Activated CD4-positive, alpha-beta T cell treated with anti-CD3 and anti-CD28 coated beads, Interleukin-2, amount 10 ng/mL, durations not matched to agents 24 days and 14 days (primary cell): Measurements from ENCODE around the gene PRR36. TPM values are rescaled to one million over a fixed set of nuclear protein-coding genes. Genes with fewer than 3 reads are reported as not detected.
A peak's percentile ranks its signal among the peaks of the same experiment; 100 is the strongest.
"Not testable (repeated sequence)": the region's sequence is repeated elsewhere in the genome, so short reads cannot be mapped to it uniquely, and the experiment has no call there.

ENCODE experiments used
- DNase-seq: peaks from one replicate; pipeline ENCODE4 v3.0.0; 2022
- H3K27ac Mint-ChIP-seq: one replicate; pipeline ENCODE4 v1.8.0; 2022; ENCODE audit warnings: mild to moderate bottlenecking, mixed read lengths
- H3K27me3 Mint-ChIP-seq: one replicate; pipeline ENCODE4 v1.8.0; 2022; ENCODE audit warnings: mixed read lengths
- H3K36me3 Mint-ChIP-seq: one replicate; pipeline ENCODE4 v1.8.0; 2022; ENCODE audit warnings: low read depth, mild to moderate bottlenecking, mixed read lengths
- H3K4me1 Mint-ChIP-seq: one replicate; pipeline ENCODE4 v1.8.0; 2021; ENCODE audit warnings: mixed read lengths
- H3K4me3 Mint-ChIP-seq: one replicate; pipeline ENCODE4 v1.8.0; 2022; ENCODE audit warnings: mild to moderate bottlenecking, moderate library complexity, mixed read lengths
- H3K9me3 Mint-ChIP-seq: one replicate; pipeline ENCODE4 v1.8.0; 2021; ENCODE audit warnings: mixed read lengths
- intact Hi-C: fragments of 100-400 bp; cut with micrococcal nuclease; formaldehyde crosslinking; loops from one replicate; pipeline ENCODE4 v1.15.1; 2023
- total RNA-seq: library from RNA; stranded (reverse); gene quantifications from 2 replicates; pipeline ENCODE4 v1.2.3, GENCODE V29; 2022

The PRR36 gene
- total RNA-seq, 1 donor from 2014 or later = 0.21 TPM

DNA sequence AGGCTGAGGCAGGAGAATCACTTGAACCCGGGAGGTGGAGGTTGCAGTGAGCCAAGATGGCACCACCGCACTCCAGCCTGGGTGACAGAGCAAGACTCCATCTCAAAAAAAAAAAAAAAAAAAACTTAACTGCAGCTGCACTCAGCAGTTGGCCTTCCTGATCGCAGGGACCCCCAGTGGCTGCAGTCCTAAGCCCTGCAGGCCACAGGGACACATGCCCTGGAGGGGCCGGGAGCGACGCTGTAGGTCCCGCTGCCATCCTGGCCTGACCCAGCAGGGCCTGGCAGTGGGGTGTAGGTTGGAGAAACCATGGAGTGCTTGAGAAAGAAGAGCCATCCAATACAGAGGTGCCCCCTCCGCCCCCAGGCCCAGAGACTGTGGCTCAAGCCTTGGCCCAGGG is 15.1 kb downstream of the PRR36 start:
- intact Hi-C loops, H3K4me3 Mint-ChIP-seq, H3K4me1 Mint-ChIP-seq, DNase-seq, H3K9me3 Mint-ChIP-seq, H3K36me3 Mint-ChIP-seq, H3K27ac Mint-ChIP-seq: not testable (repeated sequence)
- H3K27me3 Mint-ChIP-seq = peaks cover 13% of the 10 kb centered on the region

DNA sequence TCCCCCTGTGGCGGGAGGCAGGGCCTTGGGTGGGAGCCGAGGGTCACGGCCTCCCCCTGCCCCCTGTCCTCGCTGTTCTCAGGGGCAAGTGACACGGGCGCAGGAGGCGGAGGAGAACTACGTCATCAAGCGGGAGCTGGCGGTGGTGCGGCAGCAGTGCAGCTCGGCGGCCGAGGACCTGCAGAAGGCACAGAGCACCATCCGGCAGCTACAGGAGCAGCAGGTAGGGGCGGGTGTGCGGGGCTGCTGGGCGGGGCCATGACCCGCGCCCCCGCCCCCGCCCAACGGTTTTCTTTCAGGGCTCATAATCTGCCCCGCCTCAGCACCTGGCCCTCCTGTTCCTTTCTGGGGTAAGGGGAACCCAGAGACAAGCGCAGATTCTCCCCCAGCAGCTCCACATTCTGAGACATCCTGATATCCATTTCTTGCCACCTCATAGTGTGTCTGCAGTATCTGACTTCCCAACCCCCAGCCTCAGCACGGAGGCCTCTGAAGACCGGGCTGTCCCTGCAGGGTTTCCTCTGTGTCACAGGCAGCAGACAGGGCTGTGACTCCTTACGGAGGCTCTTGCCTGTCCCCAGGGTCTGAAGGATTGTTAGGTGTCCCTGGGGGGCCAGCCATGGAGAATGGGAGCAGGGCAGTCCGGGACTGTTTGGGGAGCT is 15.9 kb downstream of the PRR36 start:
- H3K27me3 Mint-ChIP-seq = peaks cover 9% of the 10 kb centered on the region
- H3K4me1 Mint-ChIP-seq = peaks cover 2% of the 10 kb centered on the region
- no peaks in the 10 kb centered on the region for H3K9me3 Mint-ChIP-seq
- no peak overlapping the region for H3K4me3 Mint-ChIP-seq
- peak; percentile 60 for DNase-seq
- no peaks in the 10 kb centered on the region for H3K36me3 Mint-ChIP-seq
- H3K27ac Mint-ChIP-seq = no peak overlapping the region
- intact Hi-C loops = no loop called here

DNA sequence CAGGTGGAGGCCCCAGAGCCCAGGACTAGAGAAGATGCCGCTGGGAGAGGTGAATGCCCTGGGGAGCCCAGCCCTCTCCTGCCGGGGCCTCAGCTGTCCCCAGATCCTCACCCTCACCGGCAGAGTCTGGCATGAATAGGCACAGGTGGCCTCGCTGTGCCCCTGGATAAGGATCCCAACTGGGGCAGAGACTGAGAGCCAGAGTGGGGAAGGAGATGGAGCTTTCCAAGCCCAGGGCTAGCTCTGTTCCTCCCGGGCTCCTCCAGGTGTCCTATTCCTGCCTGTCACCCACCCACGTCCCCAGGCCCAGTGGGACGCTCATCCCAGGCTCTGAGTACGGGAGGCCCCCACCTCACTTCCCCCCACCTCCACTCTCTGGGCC is 16.5 kb downstream of the PRR36 start:
- Mint-ChIP-seq H3K36me3 (no peaks in the 10 kb centered on the region), H3K4me1 (peaks cover 5% of the 10 kb centered on the region), H3K9me3 (no peaks in the 10 kb centered on the region), H3K27me3 (peaks cover 9% of the 10 kb centered on the region), H3K27ac (no peak overlapping the region), H3K4me3 (no peak overlapping the region)
- intact Hi-C loops = no loop called here
- DNase-seq = no peak

DNA sequence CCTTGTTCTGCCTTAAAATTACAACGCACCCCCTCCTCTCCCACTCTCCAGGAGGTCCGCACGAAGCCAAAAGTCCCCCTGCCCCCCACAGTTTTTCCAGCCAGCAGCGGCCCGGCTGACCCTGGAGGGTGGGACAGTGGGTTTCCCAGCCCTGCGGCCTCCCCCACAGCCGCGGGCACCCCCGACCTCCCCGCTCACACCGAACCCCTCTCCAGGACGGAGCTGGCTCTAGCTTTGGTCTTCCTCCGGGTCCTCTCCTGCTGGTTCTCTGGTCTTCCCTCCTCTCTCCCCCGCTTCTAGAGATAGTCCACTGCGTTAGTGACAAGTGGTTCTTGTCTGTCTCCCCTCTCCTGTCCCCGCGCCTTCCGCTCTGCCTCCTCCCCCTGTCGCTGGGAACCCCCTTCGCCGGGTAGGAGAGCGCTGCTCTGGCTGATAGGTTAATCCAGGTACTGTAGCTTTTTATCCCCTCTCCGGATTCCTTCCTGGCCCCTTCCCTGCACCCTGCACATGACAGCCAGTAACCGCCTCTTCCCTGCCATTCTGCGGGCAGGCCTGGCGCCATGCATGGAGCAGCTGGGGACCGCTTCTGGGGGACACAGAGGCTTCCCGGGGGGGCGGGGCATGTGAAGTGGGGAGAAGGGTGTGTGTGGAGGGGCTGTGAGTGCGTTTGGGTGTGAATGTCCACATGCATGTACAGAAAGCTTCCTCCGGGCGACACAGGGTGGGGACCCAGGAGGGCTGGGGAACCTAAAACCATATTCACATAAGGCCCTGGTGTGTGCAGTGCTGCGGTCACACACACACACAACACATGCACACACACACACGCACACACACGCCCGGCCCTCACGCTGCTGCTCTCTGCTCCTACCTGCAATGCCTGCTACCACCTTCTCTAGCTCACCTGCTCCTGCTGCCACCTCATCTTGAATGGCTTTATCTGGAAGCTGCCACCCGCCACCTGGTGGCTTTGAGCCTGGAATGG is 17.2 kb downstream of the PRR36 start:
- intact Hi-C loops = no loop called here
- DNase-seq = no peak
- no peak overlapping the region for H3K27ac Mint-ChIP-seq
- peaks cover 5% of the 10 kb centered on the region for H3K4me1 Mint-ChIP-seq
- H3K4me3 Mint-ChIP-seq = no peak overlapping the region
- H3K36me3 Mint-ChIP-seq = no peaks in the 10 kb centered on the region
- peaks cover 9% of the 10 kb centered on the region for H3K27me3 Mint-ChIP-seq
- H3K9me3 Mint-ChIP-seq = no peaks in the 10 kb centered on the region

DNA sequence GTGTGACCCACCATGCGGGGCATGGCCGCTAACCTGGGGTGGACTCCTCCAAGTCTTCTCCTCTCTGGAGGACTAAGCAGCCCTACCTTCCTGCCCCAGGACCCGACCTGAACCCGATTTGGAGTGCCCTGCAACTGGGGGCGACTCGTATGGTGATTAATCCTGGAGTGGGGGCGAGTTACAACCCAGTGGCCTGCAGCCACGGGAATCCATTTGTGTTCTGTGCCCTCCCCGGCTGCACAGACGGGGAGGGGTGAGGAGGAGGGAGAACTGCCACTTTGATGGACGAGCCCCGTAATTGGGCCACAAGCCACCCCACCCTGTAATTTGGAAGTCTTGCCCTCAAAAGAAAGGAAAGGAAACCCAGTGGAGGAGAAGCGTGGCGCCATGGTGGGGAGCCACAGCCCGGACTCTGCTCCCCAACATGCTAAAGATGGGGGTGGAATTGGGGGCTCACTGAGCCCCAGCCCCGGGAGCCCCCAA is 18.0 kb downstream of the PRR36 start:
- Mint-ChIP-seq H3K27ac (no peak overlapping the region), H3K9me3 (no peaks in the 10 kb centered on the region), H3K36me3 (no peaks in the 10 kb centered on the region), H3K4me3 (no peak overlapping the region), H3K4me1 (peaks cover 5% of the 10 kb centered on the region), H3K27me3 (peaks cover 5% of the 10 kb centered on the region)
- intact Hi-C loops = no loop called here
- no peak for DNase-seq

DNA sequence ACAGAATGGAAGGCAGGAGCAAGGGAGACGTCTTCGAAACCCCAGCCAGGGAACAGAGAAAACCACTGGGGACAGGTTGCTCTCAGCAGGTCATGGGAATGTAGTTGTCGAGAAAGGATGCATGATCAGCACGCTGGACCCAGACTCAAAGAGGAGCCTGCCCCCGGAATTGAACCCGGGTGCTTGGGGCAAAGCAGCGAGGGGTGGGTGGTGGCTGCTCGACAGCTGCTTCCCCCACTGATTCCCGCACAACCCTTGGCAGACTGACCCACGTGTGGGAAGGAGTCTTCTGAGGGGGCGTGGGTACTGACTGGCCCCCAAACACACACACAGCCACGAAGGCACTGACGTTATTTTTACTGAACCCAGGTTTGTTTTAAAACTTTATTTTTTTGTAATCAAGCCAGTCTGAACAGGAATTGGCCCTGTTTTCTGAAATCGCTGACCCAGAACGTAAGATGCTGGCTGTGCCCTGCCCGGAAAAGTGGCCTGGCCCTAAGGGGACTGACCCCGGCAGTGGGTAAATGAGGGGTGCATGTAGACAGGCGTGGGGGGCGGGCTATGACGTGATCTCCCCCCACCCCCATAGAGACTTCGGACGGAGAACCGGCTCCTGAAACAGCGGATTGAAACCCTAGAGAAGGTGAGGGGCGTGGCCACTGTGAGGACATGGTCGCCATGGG is 18.6 kb downstream of the PRR36 start:
- H3K27me3 Mint-ChIP-seq = peaks cover 2% of the 10 kb centered on the region
- H3K36me3 Mint-ChIP-seq = no peaks in the 10 kb centered on the region
- no peaks in the 10 kb centered on the region for H3K9me3 Mint-ChIP-seq
- intact Hi-C loops = no loop called here
- H3K27ac Mint-ChIP-seq = no peak overlapping the region
- peaks cover 5% of the 10 kb centered on the region for H3K4me1 Mint-ChIP-seq
- H3K4me3 Mint-ChIP-seq = no peak overlapping the region
- no peak for DNase-seq

DNA sequence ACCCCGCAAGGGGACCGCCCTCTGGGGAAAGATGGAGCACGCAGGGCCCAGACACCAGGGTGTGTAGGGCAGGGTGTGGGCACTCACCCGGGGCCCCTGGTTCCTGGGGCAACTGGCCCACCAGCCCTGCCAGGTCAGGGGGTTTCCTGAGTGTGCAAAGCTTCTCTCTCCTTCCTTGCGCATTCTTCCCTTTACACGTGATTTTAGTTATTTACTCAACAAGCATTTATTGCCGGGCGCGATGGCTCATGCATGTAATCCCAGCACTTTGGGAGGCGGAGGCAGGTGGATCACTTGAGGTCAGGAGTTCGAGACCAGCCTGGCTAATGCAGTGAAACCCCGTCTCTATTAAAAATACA is 20.4 kb downstream of the PRR36 start:
- Mint-ChIP-seq H3K4me3 (no peak overlapping the region), H3K9me3 (no peaks in the 10 kb centered on the region), H3K27ac (no peak overlapping the region), H3K36me3 (no peaks in the 10 kb centered on the region), H3K27me3 (no peaks in the 10 kb centered on the region), H3K4me1 (peaks cover 5% of the 10 kb centered on the region)
- intact Hi-C loops = loop anchor here (1.0 kb wide), 1 partner anchor 68 kb away; no protein-coding TSS in a partner anchor
- DNase-seq = no peak

DNA sequence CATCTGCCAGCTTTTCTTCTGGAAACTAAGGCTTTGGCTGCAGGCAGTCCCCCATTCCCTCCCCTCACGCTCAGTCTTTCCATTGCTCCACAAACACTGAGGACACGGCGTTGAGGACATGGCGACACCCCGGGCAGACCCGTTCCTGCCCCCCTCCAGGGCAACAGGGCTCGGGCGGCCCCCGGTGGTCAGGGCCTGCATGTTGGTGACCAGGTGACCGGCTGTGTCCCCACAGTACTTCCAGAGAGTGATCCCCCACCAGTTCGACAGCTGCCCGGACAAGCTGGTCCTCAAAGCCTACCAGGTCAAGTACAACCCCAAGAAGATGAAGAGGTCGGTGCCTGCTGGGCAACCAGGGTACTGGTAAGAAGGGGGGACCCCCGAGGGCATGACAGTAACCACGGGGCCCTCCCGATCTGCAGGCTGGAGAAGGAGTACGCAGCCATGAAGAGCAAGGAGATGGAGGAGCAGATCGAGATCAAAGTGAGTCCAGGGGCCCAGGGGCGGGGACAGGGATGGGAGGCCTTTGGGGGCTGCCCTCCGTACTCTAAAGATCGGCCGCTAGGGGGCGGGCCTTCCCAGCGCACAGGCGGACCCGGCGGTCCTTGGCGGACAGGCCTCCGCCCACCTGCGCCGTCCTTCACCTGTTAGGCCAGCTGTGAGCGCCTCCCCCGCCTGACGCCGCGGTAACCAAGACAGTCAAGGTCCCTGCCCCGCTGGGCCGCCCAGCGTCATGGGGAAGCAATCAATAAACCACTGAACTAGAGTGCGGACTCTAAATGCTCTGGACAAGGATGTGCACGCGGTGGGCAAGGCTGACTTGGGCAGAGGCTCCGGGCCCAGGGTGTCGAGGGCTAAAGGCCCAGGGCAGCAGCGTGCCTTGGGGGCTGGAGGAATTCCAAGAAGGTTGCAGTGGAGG is 21.1 kb downstream of the PRR36 start:
- Mint-ChIP-seq H3K4me3 (no peak overlapping the region), H3K27ac (no peak overlapping the region), H3K4me1 (peaks cover 5% of the 10 kb centered on the region), H3K36me3 (no peaks in the 10 kb centered on the region), H3K9me3 (no peaks in the 10 kb centered on the region), H3K27me3 (no peaks in the 10 kb centered on the region)
- peak; percentile 91 for DNase-seq
- intact Hi-C loops = loop anchor here (1.0 kb wide), 1 partner anchor 68 kb away; no protein-coding TSS in a partner anchor

DNA sequence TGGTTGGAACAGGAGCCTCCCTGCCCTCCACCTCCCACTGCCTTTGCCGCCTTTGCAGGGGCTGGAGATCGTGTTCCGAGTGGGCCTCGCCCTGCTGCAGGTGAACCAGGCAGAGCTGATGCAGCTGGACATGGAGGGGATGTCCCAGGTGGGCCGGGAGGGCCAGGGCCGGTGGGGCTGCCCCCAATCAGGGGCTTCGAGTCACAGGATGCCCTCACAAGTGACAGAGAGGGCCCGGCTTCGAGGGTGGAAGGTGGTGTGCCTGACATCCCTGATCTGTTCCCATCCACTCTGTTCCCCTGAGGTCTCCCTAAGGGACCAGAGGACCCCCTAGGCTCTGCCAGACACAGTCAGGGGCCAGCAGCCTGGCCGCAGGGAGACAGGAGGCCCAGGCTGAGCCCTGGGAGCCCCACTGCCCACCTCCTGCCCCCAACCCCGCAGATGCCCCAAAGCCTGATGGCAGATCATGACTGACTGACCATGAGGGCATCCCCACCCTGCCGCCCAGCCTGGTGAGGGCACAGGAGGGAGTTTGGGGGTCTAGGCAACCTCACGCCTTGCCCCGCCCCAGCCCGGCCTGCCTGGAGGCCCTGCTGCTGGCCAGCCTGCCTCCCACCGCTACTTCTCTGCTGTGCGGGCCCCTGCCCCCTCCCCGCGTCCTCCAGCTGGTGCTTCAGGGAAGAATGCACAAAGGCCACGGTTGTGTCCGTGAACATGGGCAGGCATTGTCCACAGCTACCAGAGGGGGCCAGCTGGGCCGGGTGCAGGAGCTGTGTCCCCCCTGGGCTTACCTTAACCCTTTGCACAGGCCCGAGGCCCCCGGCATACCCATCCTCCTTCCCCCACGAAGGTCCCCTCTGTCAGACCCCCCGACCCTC is 22.3 kb downstream of the PRR36 start:
- intact Hi-C loops = no loop called here
- Mint-ChIP-seq H3K4me1 (peaks cover 5% of the 10 kb centered on the region), H3K4me3 (no peak overlapping the region), H3K9me3 (no peaks in the 10 kb centered on the region), H3K36me3 (no peaks in the 10 kb centered on the region), H3K27me3 (no peaks in the 10 kb centered on the region), H3K27ac (no peak overlapping the region)
- no peak for DNase-seq

DNA sequence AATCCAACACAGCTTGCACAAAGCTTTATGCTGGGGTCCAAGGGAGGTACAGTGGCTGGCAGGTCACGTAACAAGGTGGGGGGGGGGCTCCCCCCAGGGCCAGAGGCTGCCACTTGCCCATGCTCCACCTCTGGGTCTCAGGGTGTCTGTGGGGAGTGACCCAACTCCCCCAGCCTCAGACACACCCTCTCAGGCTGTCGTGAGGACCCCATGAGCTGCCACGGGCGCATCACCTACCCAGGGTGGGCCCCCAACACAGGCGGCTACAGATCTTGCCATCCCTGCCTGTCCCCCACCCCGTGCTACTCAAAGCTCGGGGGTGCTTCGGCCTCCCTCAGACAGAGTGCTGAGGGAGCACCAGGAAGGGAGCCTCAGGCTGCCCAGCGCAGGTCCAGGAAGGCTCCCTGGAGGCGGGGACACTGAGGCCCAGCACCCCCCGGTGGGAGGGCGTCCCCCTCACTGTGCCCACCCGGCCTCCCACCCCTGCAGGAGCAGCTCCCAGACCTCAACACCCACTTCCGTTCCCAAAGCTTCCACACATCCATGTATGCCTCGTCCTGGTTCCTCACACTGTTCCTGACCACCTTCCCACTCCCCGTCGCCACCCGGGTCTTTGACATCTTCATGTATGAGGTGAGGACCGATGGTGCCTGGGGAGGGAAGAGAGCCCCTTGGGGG is 23.1 kb downstream of the PRR36 start:
- peaks cover 5% of the 10 kb centered on the region for H3K4me1 Mint-ChIP-seq
- no peak overlapping the region for H3K27ac Mint-ChIP-seq
- H3K27me3 Mint-ChIP-seq = no peaks in the 10 kb centered on the region
- no peaks in the 10 kb centered on the region for H3K36me3 Mint-ChIP-seq
- intact Hi-C loops = no loop called here
- no peaks in the 10 kb centered on the region for H3K9me3 Mint-ChIP-seq
- DNase-seq = no peak
- no peak overlapping the region for H3K4me3 Mint-ChIP-seq

DNA sequence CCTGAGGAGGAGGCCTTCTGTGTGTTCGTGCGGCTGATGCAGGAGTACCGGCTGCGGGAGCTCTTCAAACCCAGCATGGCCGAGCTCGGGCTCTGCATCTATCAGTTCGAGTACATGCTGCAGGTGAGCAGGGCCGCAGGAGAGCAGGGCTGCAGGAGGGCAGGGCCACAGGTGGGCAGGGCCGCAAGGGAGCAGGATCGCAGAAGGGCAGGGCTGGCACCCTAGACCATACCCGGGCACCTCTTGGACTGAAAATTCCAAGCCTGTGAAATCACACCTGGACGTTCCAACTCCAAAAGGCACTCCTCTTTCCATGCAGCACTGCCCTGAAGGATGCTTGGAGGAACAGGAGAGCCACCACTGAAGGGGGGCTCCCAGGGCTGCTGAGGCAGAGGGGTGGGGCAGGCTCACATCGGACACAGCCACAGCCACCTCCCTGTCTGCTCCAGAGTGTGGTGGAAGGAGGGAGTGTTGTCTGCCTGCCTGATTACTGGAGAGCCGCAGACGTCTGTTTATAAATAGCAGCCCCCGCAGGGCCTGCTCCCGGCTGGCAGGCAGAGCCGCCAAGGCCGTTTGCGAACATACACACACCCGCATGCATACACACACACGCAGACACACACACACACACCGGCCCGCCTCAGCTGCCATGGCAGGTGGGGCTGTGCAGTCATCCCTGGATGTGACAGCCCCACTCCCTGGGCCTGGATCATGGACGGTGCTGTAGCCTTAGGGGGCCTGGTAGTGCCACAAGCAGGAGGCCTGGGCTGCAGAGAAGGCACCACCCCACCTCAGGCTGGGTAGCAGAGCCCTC is 24.0 kb downstream of the PRR36 start:
- H3K27ac Mint-ChIP-seq = no peak overlapping the region
- H3K9me3 Mint-ChIP-seq = no peaks in the 10 kb centered on the region
- H3K27me3 Mint-ChIP-seq = no peaks in the 10 kb centered on the region
- H3K4me1 Mint-ChIP-seq = peaks cover 5% of the 10 kb centered on the region
- H3K4me3 Mint-ChIP-seq = no peak overlapping the region
- H3K36me3 Mint-ChIP-seq = no peaks in the 10 kb centered on the region
- intact Hi-C loops = no loop called here
- no peak for DNase-seq
